CD4-positive, alpha-beta T cell treated with Interleukin-12 subunit alpha and Interleukin-12 subunit beta, for 1 hour (primary cell): ENCODE measurements around the gene AGTRAP.

ENCODE experiments used
- DNase-seq: peaks from one replicate; pipeline ENCODE4 v3.0.0-alpha.2; 2020

Gene AGTRAP

DNA sequence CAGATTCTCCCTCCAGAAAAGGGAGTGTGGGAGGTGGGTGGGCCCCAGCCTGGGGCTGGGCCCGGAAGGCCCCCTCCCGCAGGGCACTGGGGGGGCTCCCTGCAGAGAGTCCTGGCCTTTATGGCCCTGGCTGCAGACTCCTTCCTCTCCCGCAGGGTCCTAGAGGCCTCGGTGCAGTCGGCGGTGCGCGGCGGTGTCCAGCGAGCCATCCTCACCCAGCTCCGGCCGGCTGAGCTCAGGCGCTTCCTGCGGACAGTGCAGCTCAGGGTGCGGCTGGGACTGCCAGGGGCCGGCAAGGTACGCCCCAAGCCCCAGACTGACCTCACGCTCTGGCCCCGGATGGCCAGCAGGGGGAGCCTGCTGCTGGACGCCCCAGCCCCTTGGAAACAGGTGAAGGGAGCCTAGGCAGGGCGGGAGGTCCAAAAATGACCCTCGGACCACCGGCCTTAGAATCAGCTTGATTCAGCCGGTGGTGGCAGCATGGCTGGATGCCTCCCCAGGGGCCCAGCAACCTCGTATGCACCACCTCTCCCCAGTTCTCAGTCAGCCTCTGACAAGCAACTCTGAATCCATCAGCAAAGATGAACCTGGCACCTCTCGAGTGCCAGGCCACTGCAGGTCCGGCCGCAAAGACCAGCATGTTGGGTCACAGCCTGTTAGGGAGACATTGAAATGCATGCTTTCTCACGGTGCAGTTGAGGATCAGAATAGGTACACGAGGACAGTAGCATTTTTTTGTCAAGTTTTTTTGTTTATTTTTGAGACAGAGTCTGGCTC, 49.2 kb downstream of the AGTRAP start:
- peak; percentile 46 for DNase-seq

DNA sequence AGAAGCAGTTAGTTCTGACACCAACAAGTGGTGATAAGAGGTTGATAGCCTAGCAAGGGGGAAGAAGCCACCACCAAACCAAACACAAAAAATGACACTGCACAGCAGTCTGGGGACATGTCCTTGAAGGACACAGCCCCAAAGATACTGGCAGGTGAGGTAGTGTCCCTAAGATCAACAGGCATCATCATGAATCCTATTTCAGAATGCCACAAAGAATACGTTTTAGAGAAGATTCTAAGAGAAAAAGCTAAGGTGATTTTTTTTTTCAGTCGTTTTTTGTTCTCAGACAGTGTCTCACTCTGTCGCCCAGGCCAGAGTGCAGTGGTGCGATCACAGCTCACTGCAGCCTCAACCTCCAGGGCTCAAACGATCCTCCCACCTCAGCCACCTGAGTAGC, 50.2 kb downstream of the AGTRAP start:
- DNase-seq = no peak

DNA sequence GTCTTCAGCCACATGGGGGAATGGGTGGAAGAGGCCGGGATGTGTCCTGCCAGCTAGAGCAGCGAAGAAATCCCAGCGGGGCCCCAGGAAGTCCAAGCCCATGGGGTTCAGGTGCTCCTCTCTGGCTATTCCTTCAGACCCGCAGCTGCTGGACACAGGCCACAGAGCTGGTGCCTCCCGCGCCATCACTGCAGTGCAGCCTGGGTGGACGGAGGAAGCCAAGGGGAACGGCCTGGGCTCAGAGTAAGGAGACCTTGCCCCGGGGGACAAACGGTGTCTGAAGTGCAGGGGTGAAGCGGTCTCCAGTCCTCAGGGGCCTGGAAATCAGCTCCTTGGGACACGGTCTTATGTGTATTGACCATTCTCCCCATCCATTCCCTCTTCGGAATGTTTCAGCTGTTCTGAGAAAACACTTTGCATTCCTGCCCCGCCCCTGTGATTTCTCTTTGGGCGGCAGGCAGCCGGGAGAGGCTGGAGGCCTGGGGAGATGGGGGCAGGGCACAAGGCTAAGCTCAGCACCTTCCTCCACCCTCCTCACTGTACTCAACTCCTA, 51.4 kb downstream of the AGTRAP start:
- DNase-seq = no peak

DNA sequence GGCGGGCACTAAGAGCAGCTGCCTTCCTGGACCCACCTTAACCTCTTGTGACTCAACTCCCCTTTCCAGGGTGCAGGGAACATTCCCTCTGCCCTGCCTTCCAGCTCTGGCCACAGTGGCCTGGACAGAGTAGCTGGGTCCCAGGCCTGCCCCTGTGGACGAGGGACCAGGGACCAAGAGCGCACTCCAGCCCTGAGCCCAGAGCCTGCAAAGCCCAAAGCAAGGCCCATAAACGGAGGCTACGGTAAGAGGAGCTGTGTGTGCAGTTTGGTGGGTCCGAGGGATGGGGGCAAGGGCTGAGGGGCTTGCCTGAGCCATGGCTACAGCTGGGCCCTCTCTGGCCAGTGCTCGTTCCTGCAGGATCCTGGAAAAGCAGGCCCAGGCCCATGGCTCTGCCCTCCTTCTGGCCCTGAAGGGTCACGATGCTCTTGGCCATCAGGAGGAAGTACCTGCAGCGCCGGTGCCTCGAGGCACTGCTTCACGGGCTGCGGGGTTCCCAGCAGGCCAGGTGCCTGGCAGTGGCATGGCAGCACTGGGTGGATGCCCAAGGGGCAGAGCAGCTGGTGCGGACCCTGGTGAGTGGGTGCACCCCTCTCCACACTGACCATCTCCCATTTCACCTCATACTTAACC, 52.0 kb downstream of the AGTRAP start:
- no peak for DNase-seq

DNA sequence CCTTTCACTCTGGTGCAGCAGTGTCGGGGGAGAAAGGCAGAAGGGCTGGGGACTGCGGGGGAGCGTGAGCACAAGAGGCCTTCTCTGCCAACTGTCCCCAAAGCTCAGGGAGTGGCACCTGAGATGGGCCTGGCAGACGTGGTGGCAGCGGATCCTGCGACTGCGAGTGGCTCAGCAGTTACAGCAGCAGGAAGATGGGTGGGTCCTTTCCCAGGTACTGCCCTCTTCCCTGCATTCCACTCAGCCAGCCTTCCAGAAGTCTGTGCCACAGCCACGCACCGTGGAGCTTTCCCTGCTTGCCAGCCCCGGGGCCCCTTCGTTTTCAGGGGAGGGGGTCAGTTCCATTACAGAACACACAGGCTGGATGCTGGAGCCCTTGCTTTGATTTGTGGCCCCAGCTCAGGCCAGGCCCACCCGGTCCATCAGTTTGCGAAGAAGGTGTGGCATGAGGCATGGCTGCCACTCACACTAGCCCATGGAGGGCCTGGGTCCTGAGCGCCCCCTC, 52.7 kb downstream of the AGTRAP start:
- DNase-seq = no peak

DNA sequence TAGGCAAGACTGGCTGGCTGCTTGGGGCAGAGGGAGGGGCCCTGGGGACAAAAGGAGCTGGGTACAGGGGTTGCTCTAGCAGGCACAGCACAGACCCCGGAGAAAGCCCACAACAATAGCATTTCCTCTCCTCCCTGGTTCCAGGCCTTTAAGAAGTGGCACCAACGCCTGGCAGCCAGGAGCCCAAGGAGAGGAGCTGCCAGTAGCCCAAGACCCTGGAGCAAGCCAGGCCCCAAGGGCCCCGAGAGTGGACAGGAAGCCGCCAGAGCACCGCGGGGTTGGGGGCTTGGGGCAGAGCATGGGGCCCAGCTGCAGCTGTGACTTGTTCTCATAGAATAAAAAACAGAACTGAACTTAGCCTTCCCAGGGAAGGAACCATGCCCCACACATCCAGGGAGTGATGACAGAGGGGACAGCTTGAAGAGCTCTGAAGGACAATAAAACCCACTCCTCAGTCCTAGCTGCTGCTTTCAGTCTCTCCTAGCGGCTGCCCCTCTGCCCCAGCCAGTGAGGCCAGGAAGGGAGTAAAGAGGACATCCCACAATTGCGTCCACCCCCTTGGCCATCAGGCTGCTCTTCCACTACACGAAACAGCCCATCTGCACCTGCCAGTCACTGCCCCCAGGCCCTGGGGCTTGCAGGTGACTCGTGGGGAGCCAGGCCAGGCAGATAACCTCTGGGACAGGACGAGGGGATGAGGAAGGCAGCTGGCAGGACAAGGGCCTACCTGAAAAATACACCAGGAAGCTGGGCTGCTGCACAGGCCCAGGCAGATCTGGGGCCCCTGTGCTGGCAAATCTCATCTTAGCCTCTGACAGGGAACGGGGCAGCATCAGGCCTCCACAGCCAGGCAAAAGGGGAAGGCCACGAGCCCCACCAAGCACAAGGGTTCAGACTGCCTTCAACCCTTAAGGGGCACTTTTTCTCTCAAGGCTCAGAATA, 53.5 kb downstream of the AGTRAP start:
- DNase-seq = no peak

DNA sequence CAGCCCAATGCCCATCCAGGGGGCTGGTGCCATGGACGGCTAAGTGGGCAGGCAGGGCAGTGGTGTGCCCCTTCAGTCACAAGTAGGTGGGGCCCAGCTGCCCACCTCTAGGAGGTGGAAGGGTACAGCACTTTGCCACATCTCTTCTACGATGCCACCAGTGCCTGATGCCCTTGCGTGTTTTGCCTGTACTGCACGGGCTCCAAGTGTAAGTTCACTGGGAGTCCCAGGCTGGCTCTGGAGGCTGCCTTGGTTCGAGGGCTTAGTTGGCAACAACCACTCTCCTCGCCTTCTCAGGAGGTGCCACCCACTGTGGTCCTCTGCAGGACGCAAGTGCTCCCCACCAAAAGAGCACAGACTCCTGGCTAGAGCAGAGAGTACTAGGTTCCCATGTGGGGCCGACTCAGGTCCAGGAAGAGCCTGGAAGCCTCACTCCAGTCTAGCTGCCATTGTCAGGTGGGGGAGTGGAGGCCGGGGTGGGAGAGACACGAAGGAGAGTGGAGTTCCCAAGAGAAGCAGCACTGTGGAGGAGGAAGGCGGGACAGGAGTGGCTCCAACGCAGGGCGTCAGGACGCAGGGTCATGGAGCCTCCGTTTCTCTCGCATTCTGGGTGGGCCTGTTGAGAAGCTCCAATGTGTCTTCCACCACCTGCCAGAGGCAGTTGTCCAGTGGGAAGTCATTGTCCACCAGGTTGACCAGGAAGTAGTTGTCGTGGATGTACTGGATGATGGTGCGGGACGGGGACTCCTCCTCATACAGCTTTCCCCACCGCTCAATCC, 54.4 kb downstream of the AGTRAP start:
- DNase-seq = no peak

DNA sequence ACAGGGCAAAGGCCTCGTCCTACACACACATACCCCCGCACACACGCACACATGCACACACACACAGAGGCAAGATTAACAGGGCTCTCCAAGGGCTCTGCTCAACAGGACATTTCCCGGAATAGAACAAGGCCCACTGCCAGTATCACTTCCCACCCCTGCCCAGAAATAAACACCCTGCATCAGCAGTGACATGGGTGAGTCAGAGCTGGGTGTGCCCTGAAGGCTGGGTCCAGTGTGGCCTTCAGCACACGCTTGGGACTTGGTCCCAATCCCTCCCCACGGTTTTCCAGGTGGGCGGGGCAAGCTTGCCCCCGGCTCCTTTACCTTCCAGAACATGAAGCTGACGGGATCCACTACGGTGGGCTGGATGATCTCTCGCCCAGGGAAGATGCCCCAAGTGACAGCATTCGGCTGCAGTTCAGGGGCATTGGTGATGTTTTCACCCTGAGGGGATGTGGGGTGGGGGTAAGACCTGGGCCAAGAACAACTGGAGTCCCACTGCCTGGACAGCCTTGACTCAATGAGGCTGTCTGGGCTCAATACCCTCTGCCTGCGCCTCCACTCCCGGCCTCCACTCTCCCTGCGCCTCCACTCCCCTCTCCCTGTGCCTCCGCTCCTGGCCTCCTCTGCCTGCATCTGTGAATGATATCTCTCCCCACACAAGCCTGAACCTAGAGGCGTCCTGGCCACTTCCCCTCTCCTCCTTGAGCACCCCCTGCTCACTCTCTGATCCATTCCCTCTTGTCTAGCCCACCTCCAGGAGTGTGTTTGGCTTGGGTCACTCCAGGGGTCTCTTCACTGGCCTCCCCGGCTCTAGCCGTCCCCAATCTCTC, 55.2 kb downstream of the AGTRAP start:
- DNase-seq = peak; percentile 19

DNA sequence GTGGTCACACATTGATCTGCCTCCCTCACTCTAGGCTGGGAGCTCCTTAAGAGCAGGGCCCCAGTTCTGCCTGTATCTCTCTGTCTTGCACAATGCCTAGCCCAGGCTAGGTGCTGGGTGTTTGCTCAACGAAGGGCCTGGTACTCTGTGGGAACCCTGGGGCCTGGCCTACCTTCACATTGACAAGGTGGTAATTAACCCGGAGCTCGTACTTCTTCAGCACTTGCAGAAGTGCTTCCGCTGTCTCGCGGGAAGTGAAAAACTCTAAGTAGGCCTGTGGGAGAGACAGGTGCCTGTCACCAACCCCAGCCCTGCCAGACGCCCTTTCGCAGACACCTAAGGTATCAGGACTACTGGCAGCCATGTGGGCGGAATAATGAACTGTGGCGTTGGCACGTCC, 56.2 kb downstream of the AGTRAP start:
- DNase-seq = no peak

DNA sequence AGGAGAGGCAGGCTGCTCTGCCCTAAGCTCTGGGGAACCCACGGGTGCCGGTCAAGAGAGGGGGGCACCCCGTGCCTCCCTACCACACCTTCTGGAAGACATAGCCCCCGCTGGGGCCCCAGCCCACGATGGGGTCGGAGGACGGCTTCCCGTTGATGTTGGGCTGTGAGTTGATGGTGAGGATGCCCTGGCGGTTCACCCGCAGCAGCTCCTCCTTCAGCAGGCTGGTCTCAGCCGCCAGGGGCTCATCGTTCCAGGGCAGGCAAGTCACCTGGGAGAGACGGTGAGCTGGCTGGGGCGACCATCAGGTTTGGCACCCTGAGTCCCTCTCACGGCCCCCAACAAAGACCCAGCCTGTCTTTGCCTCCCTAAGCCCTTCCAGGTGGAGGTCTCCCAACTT, 57.9 kb downstream of the AGTRAP start:
- no peak for DNase-seq

DNA sequence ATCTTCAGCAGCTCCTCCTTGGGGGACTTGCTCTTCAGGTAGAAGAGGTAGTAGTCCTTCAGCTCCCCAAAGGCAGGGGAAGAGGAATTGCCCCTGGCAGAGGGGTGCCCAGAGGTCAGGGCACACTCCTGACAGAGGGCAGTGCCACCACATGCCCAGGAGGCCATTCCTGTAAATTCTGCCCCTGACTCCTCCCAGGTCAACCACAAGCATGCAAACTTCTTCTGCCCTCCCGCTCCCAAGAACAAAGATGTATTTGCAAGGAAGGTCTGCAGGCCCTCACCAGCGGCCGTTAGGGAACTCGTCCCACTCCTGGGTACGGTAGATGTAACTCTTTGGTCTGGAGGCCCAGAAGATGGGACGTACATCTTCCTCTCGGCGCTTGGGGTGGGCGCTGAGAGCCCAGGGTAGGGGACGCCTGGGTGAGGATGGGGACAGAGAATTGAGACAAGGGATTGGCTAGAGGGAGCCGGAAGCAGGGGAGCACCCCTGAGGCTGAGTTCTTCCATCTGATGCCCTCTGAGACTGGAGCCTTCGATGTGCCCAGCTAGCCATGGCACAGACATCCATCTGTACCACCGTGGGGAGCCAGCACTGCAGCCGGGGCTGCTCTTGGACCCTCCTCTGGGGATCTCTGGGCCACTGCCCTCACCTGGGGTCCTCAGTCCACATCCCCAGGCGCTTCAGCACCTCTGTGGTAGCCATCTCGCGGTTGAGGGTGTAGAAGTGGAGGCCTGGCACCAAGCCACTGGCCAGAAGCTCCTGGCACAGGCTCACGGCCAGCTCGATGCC, 58.7 kb downstream of the AGTRAP start:
- no peak for DNase-seq

DNA sequence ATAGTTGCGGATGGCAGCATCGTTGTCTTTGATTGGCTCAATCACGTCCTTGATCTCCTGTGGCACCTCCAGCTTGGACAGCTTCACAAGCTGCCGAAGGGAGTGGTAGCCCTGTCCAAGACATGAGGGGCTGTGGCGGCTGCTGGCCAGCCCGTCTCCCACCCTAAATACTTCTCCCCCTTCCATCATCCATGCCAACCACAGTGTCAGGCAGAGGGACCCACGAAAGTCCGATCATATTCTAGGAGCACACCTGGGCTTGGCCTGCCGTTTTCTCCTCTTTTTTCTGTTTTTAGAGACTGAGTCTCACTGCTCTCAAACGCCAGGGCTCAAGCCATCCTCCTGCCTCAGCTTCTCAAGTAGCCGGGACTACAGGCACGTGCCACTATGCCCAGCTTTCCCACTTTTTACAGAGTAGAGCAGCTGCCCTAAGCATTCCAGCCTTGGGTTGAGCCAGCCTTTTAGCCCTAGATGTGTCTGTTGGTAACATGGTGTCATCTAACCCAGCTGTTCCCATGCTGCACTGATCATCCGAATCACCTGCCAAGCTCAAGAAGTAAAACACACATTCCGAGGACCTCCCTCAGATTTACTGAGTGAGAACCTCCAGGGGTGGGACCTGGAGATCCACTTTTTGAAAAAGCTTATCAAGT, 59.4 kb downstream of the AGTRAP start:
- DNase-seq = no peak

DNA sequence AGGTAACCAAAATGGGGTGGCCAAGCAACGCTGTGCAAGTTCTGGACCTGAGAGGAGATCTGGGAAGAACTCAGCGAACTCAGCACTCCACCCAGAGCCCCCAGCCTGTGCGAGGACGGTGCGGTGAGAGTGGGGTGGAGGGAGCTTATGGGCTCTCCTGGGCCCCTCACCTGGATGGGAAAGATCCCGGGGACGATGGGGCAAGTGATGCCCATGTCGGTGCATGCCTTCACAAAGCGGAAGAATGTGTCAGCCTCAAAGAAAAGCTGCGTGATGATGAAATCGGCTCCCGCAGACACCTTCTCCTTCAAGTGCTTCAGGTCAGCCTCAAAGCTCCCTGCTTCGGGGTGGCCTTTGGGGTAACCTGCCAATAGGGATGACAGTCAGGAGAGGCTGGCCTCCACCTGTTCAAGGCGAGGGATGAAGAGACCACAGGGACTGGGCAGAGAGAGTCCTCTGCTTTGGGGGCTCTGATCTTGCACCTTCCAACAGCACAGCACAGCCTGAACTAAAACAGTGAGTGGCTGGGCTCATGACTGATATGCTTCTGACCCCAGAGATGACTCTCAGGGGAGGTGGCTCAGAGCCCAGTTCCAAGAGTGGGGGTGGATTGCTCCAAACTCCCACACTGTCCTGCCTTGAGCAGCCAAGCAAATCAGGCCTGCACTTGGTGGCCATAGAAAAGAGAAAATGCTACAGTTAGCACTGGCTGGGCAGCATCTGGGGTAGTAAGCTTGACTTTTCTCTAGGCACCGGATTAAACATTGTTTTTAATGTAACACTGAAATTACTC, 60.3 kb downstream of the AGTRAP start:
- DNase-seq = no peak

DNA sequence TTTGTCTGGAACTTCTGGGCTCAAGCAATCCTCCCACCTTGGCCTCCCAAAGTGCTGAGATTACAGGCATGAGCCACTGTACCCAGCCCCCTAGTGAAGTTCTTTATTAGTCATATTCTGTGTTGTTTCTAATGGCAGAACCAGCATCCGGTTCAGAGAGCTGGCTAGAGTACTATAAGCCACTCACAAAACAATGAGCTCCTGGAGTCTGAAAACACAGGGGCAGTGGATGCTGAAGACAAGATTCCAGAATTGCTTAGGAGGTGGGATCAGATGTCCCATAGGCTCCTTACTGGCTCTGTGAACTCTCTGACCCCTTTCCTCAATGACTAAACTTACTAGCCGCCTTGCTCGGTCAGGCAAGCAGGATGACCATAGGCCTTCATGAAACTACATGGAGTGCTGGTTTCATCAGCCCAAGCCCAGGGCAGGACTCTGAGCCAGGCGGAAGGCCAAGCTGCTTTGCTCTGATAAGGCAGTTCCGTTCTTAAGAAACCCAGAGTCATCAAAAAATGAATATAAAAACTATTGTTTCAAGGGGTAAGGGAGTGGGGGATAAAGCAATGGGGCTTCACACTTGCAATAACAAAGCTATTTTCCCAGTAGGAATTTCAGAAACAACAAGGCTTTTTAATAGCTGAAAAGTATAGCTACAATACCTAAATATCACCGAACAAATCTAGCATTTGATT, 61.7 kb downstream of the AGTRAP start:
- no peak for DNase-seq

DNA sequence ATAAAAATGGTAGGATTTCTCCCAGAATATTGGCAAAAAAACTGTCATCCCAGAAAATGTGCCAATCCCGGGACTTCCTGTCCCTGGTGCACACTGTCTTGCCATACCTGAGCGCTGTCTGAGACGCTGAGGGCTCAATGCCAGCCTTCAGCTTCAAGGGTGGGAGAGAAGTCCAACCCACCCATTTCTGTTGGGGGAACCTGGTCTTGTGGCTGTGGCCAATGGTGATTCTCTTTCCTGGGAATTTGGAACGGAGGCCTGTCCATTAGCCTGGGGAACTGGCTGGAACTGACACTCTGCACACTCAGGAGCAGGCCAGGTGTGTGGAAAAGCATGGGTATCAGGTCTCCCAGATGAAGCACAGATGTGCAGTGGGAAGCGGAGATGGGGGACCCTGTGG, 63.2 kb downstream of the AGTRAP start:
- DNase-seq = no peak

DNA sequence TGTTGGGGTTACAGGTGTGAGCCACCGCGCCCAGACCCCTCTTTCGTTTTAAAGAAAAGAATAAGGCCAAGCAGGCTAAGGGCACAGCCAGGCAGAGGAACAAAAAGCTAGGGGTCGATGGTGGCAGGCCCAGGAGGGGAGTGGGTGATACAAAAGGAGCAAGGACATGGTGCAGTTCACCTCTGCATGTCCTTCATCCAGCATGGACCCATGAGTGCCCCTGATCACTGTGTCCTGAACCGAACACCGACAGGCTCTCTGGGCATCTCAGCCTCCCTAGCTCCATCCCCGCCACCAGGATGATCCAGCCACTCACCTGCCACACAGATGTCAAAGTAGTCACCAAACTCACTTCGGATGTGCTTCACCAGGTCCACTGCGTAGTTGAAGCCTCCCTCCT, 64.0 kb downstream of the AGTRAP start:
- DNase-seq = no peak

DNA sequence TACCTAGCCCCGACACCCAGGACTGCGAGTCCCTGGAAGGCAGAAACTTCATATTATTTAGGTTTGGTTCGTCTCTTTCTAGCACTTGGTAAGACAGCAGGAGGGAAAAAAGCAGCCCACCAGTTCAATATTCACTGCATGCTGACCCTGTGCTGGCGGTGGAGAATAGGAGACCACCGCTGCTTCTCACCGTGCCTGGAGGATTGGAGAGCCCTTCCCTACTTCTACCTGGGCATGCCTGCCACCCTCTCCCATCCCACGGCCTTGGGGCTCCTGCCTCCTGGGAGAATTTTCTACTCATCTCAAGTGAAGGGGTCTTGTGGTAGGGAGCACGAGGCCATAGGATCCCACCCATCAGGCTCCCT, 64.4 kb downstream of the AGTRAP start:
- no peak for DNase-seq
